Thymus (tissue), 11 donors: Measurements from ENCODE around the gene CYB561D1. TPM values are rescaled to one million over a fixed set of nuclear protein-coding genes. Genes with fewer than 3 reads are reported as not detected.
A peak's percentile ranks its signal among the peaks of the same experiment; 100 is the strongest.

ENCODE experiments used
- DNase-seq, 9 donors: peaks; one replicate each; pipeline ENCODE4 v3.0.0-alpha.2; 2013; ENCODE audit warnings: low spot score in 9 of 9, low read depth in 6 of 9, missing footprints in 1 of 9
- H3K27ac ChIP-seq, 2 donors: one replicate each; pipeline ENCODE4 v1.5.1; 2013; ENCODE audit warnings: control low read depth in 1 of 2, low read depth in 1 of 2, low read length in 1 of 2, mild to moderate bottlenecking in 1 of 2, moderate library complexity in 1 of 2
- H3K27me3 ChIP-seq, 2 donors: one replicate each; pipeline ENCODE4 v1.5.1; 2013; ENCODE audit warnings: low read length in 1 of 2; ENCODE audit not compliant: control insufficient read depth in 2 of 2, insufficient read depth in 1 of 2
- H3K36me3 ChIP-seq, 2 donors: one replicate each; pipeline ENCODE4 v1.5.1; 2013; ENCODE audit warnings: low read length in 1 of 2, mild to moderate bottlenecking in 1 of 2, moderate library complexity in 1 of 2; ENCODE audit not compliant: control insufficient read depth in 2 of 2, insufficient read depth in 2 of 2
- H3K4me1 ChIP-seq, 2 donors: one replicate each; pipeline ENCODE4 v1.5.1; 2013; ENCODE audit warnings: low read length in 2 of 2; ENCODE audit not compliant: control insufficient read depth in 2 of 2, insufficient read depth in 2 of 2
- H3K4me3 ChIP-seq, 2 donors: one replicate each; pipeline ENCODE4 v1.5.1; 2013; ENCODE audit warnings: low read length in 2 of 2, control low read depth in 1 of 2, mild to moderate bottlenecking in 1 of 2
- H3K9me3 ChIP-seq, 2 donors: one replicate each; pipeline ENCODE4 v1.5.1; 2013; ENCODE audit warnings: low read length in 1 of 2, mild to moderate bottlenecking in 1 of 2; ENCODE audit not compliant: control insufficient read depth in 2 of 2, insufficient read depth in 1 of 2
- WGBS: extraction: QIAGEN DNeasy Blood & Tissue Kit; methylation state at CpG from one replicate; pipeline ENCODE4 v1.1.7; 2013; 5-methylcytosine and 5-hydroxymethylcytosine counted together
- polyA plus RNA-seq: library from polyadenylated mRNA; stranded (reverse); fragments of 200-250 nt; gene quantifications from one replicate; pipeline ENCODE4 v1.2.3, GENCODE V29; 2013
- total RNA-seq: library from RNA; stranded (reverse); fragments of 120-200 nt; gene quantifications from one replicate; pipeline ENCODE4 v1.2.4, GENCODE V29; 2013
- donor health status: healthy.

Gene CYB561D1
- total and polyA plus RNA-seq, 2 donors: 3.3 to 9.4 TPM

DNA sequence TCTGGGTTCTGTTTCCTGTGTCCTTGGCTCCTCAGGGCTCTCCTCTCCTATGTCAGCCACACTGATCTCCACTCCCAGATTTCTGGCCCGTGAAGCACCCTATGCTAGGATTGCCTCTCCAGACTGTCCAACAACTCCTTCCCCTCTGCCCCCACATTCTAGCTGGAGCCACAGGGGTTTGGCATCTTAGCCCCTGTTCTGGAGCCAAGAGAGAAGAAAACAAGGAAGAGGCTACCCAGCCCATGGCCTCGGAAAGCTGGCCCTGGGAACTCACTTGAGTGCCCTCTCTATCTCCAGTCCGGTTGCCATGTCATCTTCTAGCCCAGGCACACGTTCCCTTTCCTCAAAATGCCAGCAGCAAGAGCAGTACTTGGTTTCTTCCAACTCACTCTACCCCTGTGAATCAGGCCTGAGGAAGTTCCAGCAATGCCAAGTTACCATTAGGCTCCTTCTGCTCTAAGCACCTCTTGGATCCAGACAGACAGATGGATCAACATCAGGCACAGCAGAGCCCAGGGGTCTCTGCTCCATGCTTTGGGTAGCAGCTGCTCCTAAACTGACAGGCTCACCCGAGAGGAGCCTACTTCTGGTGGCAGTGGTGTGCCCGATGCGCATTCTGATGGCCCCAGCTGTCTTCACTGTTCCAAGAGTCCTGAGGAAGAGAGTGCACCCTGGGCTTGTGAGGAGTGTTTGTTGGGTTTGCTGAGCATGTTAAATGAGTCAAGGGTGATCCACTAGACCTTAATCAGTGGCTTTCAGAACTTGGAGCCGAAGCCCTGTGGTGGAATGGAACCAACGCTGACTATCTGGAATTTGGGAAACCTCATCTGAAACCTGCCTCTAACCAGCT lies 34.2 kb downstream of the CYB561D1 start:
- H3K4me1 ChIP-seq: peaks cover 4 to 34% of the 10 kb centered on the region in 2 donors
- no peak for DNase-seq
- H3K36me3 ChIP-seq: no peaks in the 10 kb centered on the region
- no peaks in the 10 kb centered on the region for H3K9me3 ChIP-seq
- no peak overlapping the region for H3K4me3 ChIP-seq
- 95% methylated on average over 9 of the region's 9 CpGs for WGBS
- no peak overlapping the region for H3K27ac ChIP-seq
- no peaks in the 10 kb centered on the region for H3K27me3 ChIP-seq

DNA sequence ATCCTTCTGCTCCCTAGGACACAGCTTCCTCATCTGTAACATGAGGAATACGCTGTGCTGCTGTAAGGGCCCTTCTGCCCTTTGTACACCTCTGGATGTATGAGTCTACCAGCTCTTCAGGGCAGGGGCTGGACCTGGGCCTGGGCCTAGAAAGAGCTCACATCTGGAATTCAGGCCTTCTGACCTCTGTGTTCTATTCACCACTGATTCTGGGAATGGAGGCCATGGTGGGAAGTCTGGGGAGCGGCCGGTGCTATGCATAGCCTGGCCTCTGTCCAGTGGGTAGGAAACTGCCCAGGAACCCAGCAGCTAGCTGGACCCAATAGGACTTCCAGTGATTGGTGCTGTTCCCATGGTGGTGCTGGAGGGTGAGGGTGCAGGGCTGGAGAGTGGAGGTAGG lies 34.8 kb downstream of the CYB561D1 start:
- H3K27ac ChIP-seq: no peak overlapping the region
- H3K9me3 ChIP-seq: no peaks in the 10 kb centered on the region
- H3K36me3 ChIP-seq: no peaks in the 10 kb centered on the region
- 98% methylated on average over 3 of the region's 3 CpGs for WGBS
- H3K4me3 ChIP-seq: no peak overlapping the region
- no peaks in the 10 kb centered on the region for H3K27me3 ChIP-seq
- no peak for DNase-seq
- peaks cover 4 to 34% of the 10 kb centered on the region in 2 donors for H3K4me1 ChIP-seq

- DNase-seq: no peak
- Histone ChIP-seq H3K4me3 (no peak overlapping the region), H3K9me3 (no peaks in the 10 kb centered on the region), H3K27ac (no peak overlapping the region), H3K36me3 (no peaks in the 10 kb centered on the region), H3K27me3 (no peaks in the 10 kb centered on the region), H3K4me1 (peaks cover 4 to 34% of the 10 kb centered on the region in 2 donors)
- 84% methylated on average over 8 of the region's 8 CpGs for WGBS
Measured at GRCh38 chr1:109529881-109530456, 36.1 kb downstream of the CYB561D1 start.

GRCh38 chr1:109530457-109531087 lies 36.7 kb downstream of the CYB561D1 start:
- 95% methylated on average over 13 of the region's 13 CpGs for WGBS
- no peak overlapping the region for H3K4me3 ChIP-seq
- no peak for DNase-seq
- no peaks in the 10 kb centered on the region for H3K36me3 ChIP-seq
- H3K9me3 ChIP-seq: no peaks in the 10 kb centered on the region
- H3K27me3 ChIP-seq: no peaks in the 10 kb centered on the region
- peaks cover 4 to 34% of the 10 kb centered on the region in 2 donors for H3K4me1 ChIP-seq
- H3K27ac ChIP-seq: no peak overlapping the region

DNA sequence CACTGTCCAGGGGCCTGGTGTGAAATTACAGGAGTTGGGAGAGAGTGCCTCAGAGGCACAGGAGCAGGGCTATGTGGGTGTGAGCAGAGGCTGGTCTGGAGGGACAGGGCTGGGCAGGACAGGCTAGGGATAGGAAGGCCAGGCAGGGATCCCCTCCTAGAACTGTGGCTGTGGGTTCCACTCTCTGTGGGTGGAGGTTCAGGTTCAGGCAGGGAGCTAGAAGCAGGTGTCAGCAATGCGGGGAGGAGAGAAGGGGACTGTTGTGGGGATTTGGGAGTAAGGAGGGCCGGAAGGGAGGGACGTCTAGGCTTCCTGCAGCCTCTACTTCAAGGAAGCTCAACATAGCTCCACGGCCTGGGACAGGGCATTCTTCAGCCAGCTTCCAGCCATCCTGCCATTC lies 37.5 kb downstream of the CYB561D1 start:
- Histone ChIP-seq H3K4me3 (no peak overlapping the region), H3K4me1 (peaks cover 4 to 34% of the 10 kb centered on the region in 2 donors), H3K36me3 (no peaks in the 10 kb centered on the region), H3K9me3 (no peaks in the 10 kb centered on the region), H3K27me3 (no peaks in the 10 kb centered on the region), H3K27ac (peak overlapping the region in 1 of 2 donors; percentile 34)
- WGBS: 97% methylated on average over 4 of the region's 4 CpGs
- DNase-seq: no peak

GRCh38 chr1:109531826-109532364 lies 38.0 kb downstream of the CYB561D1 start:
- H3K27ac ChIP-seq: no peak overlapping the region
- no peaks in the 10 kb centered on the region for H3K36me3 ChIP-seq
- H3K27me3 ChIP-seq: no peaks in the 10 kb centered on the region
- H3K9me3 ChIP-seq: no peaks in the 10 kb centered on the region
- no peak for DNase-seq
- peaks cover 4 to 34% of the 10 kb centered on the region in 2 donors for H3K4me1 ChIP-seq
- 79% methylated on average over 16 of the region's 16 CpGs for WGBS
- no peak overlapping the region for H3K4me3 ChIP-seq

- peaks cover 4 to 34% of the 10 kb centered on the region in 2 donors for H3K4me1 ChIP-seq
- H3K27ac ChIP-seq: peak overlapping the region; percentile 87 to 88
- peak; percentile 76 to 95 (median 89) for DNase-seq
- no peaks in the 10 kb centered on the region for H3K27me3 ChIP-seq
- H3K9me3 ChIP-seq: no peaks in the 10 kb centered on the region
- peak overlapping the region in 1 of 2 donors; percentile 18 for H3K4me3 ChIP-seq
- no peaks in the 10 kb centered on the region for H3K36me3 ChIP-seq
- 21% methylated on average over 12 of the region's 12 CpGs for WGBS
Measured at GRCh38 chr1:109532365-109533136, 38.7 kb downstream of the CYB561D1 start.

- peaks cover 4 to 34% of the 10 kb centered on the region in 2 donors for H3K4me1 ChIP-seq
- H3K36me3 ChIP-seq: no peaks in the 10 kb centered on the region
- 88% methylated on average over 1 of the region's 1 CpG for WGBS
- no peak for DNase-seq
- H3K27ac ChIP-seq: no peak overlapping the region
- H3K9me3 ChIP-seq: no peaks in the 10 kb centered on the region
- H3K27me3 ChIP-seq: peaks cover 0 to 2% of the 10 kb centered on the region in 2 donors
- H3K4me3 ChIP-seq: no peak overlapping the region
Measured at GRCh38 chr1:109534307-109534858, 40.5 kb downstream of the CYB561D1 start.
